ENCODE results near the gene CEACAM7.

GRCh38 chr19:41734156-41734555, 46.1 kb upstream of the CEACAM7 start:
- TF ChIP-seq POLR2A (IDR thresholded peaks at IDR 0.05) (no peak), EP300 (IDR thresholded peaks at IDR 0.05) (no peak), CTCF (IDR thresholded peaks at IDR 0.05) (no peak)
